Thyroid gland (tissue), 4 donors: ENCODE results near the gene KLK14.

Experiments used
- CTCF ChIP-seq, 6 experiments: fragments of 200-600 bp in 3 of 6; fragments of 450-650 bp in 3 of 6; sonication (generic) in 3 of 6; IDR thresholded peaks; one replicate each; pipeline ENCODE4 v1.5.1; 2016 to 2019; ENCODE audit warnings: antibody characterized with exemption in 6 of 6, mild to moderate bottlenecking in 2 of 6, inconsistent platforms in 1 of 6, moderate library complexity in 1 of 6
- POLR2A ChIP-seq, 2 donors: fragments of 450-650 bp; IDR thresholded peaks; one replicate each; pipeline ENCODE4 v1.6.1; 2017; ENCODE audit warnings: antibody characterized with exemption in 2 of 2, mild to moderate bottlenecking in 2 of 2, moderate library complexity in 1 of 2

DNA sequence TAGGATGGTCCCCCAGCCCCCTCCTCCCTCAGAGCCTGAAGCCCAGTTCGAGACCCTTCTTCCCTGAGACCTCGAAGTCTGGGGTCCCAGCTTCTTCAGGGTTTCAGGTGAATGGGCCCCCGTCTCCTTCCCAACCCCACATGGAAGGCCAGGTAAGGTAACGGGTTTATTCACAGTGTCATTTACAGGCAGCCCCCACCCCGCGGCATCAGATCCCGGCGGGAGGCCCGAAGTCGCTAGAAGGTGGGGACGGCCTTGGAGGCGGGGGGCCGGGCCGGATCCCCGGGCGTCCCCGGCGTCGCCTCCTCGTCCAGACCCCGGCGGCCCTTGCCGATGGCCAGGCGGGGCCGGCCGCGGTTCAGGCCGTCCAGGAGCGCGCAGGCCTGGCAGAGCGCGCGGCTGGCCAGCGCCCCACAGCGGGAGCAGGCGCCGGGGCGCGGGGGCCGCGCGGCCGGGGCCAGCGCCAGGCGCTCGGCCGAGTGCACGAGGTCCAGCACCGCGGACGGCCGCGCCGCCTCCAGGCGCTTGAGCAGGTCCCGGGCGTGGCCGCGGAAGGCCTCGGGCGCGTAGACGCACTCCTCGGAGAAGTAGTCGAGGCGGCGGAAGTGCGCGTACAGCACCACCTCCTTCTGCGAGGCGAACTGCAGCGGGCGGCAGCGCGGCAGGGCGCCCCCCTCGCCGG is 15.8 kb upstream of the KLK14 start:
- TF ChIP-seq CTCF (IDR thresholded peaks at IDR 0.05) (peak in 1 of 6 experiments; percentile 28), POLR2A (IDR thresholded peaks at IDR 0.05) (no peak)
